Measurements from ENCODE around the gene PRKCQ.
A peak's percentile ranks its signal among the peaks of the same experiment; 100 is the strongest.
"Not testable (repeated sequence)": the region's sequence is repeated elsewhere in the genome, so short reads cannot be mapped to it uniquely, and the experiment has no call there.

The PRKCQ gene

DNA sequence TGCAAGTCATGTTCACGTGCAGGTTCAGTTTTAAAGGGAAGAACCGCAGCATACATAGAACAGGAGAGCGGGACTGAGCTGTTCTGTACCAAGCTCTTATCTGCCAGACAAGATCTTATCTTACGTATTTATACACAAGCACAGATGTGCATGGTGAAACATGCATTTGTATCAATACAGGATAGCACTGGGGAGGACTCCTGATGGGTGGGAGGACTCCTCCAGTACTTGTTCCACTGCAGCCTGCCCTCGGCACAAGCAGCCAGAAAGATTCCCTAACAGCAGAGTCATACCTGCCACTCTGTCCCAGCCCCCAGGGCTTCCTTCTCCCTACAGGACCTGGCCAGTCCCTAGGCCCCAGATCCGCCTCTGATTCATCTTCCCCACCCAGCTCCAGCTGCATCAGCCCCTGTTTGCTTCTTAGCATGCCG, 13.2 kb upstream of the PRKCQ start:
- DNase-seq, result peak; percentile 33 to 46 (median 40)

DNA sequence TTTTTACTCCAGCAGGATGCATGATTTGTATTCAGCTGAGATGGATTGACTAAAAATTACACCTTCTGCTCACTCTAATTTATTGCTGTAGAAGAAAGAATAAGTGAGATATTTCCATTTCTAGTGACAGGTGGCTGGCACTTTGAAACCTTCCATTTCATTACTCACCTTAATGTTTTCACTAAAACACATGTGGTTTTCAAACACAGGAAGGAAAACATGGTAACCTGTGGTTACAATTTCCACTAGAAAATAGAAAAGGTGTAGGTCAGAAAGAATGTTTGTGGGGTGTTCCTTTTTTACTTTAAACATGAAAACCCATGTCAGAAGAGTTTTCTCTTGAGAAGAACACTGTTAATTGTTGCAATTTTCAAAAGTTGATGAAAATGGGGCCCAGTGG, 12.0 kb upstream of the PRKCQ start:
- peak in 3 of 6 experiments; percentile 72 to 82 (median 74) for DNase-seq

DNA sequence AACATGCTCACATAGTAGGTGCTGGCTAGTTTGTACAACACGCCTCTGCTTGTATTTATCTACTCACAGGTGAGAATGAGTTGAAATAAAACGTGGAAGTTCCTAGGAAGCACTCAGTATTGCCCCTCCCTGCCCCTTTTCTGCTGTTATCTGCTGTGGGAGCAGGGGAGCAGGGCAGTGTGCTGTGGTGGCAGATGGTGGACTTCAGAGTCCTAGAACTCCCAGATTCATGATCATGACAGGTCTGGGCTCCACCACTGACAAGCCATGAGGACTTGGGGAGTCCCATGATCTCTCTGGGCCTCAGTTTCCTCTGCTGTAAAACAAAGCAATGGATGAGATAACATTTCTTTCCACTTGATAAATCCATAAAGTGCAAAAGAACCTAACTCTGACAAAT, 11.6 kb upstream of the PRKCQ start:
- DNase-seq, result peak in 1 of 6 experiments; percentile 10

DNA sequence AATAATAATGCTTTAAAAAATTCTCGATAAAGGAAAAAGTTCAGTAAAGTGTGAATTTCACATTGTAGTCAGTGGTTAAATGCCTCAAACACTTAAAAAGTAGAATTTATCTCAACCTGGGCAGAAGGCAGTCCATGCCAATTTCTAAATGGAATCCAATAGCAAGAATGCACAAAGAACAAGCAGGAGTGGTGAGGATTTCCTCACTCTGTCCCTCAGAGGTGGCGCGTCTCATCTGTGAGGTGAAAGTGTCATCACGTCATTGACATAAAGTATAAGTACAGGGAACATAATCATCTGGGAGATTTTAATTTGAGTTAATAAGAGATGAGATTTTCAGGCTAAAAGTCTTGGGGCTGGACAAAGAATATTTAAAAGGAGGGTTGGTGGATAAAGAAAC, 10.0 kb upstream of the PRKCQ start:
- DNase-seq, result no peak

DNA sequence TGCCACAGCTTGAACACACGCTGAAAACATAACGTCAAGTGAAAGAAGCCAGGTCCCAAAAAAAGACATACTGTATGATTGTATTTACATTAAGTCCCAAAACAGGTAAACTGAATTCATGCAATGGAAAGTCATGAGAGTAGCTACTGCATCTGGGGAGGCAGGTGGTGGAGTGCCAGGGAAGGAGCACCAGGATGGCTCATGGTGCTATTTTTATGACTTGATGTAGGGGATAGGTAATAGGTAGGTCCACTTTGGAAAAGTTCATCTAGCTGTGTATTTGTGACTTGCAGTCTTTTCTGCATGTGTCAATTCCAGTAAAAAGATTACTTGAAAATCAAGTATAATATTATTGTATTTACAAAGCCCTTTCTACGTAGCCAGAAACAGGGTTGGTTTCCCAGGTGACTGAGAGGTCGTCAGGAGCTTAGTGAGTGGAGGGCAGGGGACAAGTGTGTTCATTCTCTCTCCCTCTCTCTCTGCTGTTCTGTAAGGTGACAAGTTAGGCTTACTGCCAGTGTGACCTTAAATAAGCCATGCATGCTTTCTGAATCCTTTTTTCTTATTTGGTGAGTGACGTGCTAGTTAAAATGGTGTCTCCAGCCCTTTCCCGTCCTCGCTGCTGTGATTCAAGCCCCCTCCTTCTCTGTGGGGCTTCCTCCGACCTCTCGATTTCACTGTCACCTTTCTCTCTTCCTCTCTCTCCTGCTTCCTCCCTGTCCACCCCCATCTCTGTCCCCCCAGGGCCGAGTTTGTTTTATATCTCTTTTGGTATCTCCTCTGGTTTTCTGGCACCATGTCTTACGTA, 9.4 kb upstream of the PRKCQ start:
- DNase-seq, result no peak

DNA sequence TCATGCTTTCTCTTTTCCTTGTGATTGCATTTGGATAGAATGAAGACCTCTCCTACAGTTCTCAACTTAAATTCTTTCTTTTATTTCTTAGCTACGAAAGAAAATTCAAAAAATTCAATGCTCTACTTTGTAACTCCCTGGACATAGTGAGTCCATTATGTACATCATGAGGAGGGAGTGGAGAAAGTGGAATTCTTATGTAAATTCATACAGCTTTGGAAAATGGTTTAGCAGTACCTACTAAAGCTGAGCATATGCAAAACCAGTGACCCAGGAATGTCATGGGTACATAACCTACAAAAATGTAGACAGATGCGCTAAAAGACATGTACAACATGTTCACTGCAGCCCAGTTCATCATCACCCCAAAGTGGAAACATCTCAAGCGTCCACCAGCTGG, 8.8 kb upstream of the PRKCQ start:
- no peak for DNase-seq

DNA sequence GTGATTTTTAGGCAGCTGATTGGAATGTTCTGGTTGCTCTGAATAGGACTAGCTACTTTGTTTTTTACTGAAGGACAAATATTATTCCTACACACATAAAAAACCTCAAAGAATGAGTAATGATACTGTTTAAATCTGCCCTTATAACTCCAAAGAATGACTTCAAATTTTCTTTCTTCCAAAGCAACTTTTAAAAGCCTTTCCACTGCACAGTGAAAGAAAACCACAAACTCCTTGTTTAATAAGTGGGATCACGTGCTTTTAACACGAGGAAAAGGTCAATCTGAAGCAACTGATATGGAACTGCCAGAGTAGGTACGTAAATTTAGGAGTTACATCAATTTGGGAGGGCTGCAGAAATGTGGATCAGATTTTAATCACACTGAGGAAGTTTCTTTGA, 8.0 kb upstream of the PRKCQ start:
- DNase-seq, result no peak

DNA sequence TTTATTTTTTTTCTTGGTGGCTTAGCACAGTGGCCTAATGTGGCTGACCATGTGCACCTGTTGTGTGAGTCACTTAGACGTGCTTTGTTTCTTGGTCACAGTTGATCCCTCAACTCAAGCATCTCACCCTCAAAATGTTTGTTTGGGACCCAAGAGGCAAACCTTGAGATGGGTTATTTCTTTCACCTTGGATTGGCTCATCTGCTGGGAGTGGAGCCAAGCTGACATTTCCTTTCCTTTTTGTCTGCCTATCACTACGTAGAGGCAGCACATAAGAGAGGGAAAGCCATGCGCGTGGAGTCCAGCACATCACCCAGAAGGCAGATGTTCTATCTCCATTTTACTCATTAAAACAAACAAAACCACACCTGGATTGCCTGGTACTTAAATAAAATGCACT, 6.4 kb upstream of the PRKCQ start:
- DNase-seq, result peak in 3 of 6 experiments; percentile 20 to 26 (median 20)

DNA sequence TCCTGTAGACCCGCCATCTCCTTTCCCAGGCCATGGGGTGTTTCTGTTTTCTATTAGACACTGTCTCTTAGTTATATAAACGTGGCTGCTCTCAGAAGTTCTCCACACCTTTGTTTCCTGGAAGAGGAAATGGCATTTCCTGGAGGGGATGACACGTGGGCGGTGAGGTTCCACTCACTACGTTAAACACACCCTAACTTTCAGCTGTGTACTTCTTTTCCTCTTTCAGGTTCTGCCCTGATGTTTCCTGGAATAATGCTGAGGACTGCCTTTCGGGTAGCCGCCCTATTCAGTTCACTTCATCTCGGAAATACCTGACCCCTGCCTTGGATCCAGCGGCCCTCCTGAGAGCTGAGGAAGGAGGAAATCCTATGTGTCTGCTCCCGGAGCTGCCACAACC, 3.4 kb upstream of the PRKCQ start:
- DNase-seq, result peak in 5 of 6 experiments; percentile 43 to 69 (median 57)

DNA sequence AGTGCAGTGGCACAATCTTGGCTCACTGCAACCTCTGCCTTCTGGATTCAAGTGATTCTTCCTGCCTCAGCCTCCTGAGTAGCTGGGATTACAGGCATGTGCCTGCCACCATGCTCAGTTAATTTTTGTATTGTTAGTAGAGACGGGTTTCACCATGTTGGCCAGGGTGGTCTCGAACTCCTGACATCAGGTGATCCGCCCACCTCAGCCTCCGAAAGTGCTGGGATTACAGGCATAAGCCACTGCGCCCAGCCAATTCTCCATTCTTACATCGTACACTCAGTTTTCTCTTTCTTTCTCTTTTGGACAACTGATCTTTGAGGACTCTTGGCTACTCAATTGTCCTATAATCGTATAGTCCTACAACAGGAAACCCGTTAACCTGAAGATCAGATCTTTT, 2.8 kb upstream of the PRKCQ start:
- not testable (repeated sequence) for DNase-seq

DNA sequence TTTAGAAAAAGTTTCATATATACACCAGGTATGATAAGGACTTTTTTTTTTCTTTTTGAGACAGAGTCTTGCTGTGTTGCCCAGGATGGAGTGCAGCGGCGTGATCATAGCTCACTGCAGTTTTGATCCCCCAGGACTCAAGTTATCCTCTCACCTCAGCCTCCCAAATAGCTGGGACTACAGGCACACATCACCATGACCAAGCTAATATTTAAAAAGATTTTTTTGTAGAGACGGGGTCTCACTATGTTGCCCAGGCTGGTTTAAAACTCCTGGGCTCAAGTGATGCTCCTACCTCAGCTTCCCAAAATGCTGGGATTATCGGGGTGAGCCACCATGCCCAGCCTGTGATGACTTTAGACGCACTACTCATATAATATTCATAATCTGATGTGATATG, 2.2 kb upstream of the PRKCQ start:
- DNase-seq, result no peak

DNA sequence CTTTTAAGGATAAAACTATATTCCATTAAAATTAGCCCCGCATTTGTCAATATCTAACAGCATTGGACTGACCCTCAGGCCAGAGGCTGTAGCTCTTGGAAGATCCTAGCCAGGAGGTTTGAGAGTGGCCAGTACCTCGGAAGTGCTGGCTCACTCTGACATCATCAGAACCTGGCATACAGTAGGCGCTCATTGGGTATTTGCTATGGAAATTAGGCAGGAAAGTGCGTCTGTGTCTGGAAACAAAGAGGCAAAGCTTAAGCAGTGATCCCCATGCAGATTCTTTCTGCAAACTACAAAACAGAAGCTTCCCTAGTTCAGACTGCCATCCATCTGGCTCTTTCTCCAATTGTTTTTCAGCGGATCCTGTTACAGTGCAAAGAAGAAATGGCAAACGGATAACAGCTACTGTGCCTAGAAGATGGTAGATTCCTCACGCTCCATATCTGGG, 1.7 kb upstream of the PRKCQ start:
- no peak for DNase-seq

DNA sequence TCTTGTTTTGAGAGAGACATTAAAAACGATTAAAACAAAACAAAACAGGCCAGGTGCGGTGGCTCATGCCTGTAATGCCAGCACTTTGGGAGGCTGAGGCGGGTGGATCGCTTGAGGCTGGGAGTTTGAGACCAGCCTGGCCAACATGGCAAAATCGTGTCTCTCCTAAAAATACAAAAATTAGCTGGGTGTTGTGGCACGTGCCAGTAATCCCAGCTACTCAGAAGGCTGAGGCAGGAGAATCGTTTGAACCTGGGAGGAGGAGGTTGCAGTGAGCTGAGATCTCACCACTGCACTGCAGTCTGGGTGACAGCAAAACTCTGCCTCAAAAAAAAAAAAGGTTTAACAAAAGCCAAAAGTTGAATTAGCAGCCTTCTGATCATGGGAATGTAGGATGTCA, 1.1 kb upstream of the PRKCQ start:
- DNase-seq, result peak in 1 of 6 experiments; percentile 35

DNA sequence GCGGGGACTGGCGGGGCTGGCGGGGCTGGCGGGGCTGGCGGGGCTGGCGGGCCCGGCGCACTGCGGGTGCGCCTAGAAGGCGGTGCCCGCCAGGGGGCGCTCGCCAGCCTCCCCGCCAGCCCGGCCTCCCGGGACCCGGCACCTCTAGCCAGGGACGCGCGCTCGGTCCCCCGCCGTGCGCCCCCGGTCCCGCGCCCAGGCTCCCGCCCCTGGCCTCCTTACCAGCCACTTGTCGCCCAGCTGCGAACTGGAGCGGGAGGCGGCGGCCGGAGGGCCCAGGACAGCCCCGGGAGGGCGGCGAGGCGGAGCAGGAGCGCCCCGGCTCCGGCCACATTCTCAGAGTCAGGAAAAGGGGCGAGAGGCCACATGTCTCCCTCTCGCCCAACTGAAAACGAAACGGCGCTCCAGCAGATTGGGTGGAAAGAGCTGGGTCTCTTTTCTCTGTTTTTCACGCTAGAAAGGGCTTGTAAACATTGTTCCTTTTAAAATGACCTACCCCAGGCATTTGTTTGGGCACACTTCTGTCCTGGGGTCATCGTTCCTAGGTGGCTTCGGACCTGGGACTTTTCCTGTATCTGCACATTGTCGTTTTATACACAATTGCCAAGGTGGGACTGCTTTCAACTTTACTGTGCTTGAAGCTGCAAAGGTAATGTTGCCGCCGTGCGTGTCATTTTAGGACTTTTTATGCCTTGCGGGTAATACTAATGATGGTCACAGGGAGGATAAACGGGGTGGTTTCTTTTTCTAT, 378 bp upstream of the PRKCQ start:
- peak; percentile 61 to 88 (median 76) for DNase-seq

DNA sequence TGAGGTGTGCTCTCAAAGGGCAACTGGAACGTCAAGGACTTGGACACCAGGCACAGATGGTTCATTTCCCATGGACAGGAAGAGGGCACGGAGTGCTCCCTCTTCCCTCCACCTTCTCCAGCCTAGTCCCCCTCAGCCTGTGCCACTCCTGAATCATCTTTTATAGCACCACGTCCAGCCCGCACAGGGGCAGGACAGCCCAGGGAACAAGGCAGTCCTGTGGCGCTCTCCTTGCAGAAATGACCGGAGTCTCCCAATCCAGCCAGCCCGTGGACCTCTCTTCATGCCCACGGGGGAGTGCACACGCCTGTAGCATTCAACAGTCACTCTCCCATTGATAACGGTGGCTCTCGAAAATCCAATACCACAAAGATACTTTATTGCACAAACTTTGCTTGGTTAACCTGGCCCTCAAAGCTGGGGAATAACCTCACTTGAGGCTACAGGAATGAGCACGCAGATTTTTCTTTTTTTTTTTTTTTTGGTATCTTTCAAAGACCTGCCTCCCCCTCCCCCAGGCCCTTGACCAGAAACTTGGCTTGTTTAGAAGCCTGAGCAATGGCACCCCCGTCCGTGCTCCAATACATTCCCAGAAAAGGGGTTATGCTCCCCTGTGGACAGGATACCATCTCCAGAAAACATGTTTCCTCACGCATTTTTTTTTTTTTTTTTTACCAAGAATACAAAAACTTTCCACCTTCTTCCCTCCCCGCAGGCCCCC, 733 bp downstream of the PRKCQ start:
- DNase-seq, result peak in 2 of 6 experiments; percentile 19 to 20

DNA sequence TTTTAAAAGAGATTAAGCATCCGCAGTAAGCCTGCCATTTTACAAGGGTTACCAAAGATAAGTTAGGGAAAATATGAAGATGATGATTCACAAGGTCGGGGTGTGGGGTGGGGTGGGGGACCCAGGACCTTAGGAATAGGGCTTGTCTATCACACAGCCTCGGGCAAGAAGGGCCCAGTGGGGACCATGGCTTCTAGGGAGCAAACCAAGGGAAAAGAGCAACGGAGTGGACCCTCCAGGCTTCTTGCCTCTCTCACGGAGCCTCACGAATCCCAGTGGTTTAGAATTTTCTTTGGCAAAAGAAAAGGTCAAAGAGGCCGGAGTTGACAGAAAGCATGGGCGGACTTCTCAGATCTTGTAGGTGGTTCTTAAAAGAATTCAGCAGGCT, 1.3 kb downstream of the PRKCQ start:
- DNase-seq, result peak in 1 of 6 experiments; percentile 41

DNA sequence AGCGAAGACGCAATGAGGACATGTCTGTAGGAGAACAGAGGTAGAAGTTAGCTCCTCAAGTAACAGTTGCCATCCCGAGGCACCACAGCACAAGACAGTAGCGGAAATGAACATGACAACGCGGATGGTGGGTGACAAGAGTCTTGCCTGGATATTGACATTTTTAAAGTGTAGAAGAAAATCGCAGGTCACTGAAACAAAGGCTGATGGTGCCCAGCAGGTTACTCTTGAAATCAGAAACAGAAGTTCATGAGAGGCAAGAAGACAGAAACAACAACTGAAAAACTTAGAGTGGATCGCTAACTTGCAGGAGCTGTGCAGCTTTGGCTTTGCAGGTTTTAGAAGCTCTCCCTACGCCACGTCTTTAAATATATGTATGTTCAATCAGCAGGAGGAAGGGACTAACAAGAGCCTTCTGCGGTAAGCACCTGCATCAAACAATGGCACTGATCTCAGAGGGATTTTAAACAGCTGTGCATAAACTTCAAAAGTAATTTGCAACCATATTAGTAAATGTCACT, 1.8 kb downstream of the PRKCQ start:
- peak in 4 of 6 experiments; percentile 31 to 70 (median 46) for DNase-seq

DNA sequence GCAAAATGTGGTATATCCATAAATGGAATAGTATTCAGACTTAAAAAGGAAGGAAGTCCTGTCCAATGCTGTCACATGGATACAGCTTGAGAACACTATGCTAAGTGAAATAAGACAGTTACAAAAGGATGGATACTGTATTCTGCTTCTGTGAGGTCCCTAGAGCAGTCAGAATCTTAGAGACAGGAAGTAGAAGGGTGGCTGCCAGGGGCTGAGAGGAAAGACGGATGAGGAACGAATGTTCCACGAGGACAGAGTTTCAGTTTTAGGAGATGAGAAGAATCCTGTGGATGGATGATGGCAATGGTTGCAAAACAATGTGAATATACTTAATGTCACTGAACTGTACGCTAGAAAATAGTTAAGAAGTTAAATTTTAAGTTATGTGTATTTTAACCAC, 3.8 kb downstream of the PRKCQ start:
- DNase-seq, result peak in 3 of 6 experiments; percentile 37 to 40 (median 37)

DNA sequence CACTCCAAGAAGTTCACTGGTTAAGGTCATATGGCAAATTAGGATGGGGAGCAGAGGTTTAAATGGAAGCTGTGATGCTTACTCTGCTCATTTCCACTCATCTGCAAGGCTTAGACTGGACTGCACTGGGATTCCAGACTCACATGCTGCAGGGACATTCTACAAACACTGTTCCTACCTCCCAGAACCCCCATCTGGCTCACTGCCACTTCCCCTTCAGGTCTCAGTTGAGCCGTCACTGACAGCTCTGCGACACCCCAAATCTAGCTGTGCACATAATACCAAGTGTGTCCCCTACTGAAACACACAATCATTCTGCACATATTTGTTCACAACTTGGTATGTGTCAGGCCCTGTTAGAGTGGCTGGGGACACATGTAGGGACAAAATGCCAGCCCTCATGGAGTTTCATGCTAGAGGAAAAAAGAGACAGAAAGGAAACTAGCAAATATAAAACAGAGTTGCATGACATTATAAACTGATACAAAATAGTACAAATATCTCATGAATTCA, 5.4 kb downstream of the PRKCQ start:
- no peak for DNase-seq

DNA sequence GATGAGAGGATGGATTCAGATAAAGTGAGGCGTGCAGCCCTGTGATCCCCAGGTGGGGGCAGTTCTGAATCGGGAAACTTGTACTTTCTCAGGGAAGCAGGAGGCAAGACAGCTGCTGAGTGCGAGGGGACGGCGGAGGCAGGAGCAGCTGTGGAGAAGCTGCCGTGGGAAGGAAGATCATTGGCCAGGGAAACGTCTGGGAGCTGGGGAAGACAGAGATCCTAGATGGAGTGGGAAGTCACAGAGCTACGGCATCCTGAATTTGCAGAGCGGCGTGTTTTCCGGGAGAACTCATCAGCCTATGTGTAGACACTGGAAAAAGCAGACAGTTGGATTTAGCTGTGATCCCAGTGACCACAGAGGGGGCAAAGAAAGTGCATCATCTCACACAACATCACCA, 9.2 kb downstream of the PRKCQ start:
- DNase-seq, result no peak

DNA sequence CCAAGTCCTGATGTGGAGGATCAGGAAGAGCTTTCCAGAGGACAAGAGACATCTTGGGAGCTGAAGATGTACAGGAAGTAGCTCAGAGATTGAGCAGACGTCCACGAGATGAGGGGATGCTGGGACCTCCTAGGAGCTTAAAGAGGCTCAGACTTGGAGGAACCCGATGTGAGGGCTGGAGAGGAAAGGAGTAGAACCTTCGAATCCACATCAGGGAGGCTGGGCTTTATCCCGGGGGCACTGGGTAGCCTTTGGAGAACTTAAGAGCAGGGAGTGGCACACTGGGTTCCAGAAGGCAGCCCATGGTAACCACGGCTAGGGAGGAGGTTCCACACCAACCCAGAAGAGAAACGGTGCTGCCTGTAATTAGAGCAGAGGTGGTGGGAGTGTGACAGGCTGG, 10.8 kb downstream of the PRKCQ start:
- no peak for DNase-seq

DNA sequence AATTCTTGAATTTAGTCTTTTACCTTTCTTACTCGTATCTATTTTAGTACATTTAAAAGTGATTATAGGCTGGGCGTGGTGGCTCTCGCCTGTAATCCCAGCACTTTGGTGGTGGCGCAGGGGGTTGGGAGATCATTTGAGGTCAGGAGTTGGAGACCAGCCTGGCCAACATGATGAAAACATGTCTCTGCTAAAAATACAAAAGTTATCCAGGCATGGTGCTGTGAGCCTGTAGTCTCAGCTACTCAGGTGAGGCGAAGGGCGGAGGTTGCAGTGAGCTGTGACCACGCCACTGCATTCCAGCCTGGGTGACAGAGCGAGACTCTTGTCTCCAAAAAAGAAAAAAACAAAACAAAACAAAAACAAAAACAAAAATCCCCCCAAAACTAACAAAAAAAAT, 12.2 kb downstream of the PRKCQ start:
- no peak for DNase-seq

DNA sequence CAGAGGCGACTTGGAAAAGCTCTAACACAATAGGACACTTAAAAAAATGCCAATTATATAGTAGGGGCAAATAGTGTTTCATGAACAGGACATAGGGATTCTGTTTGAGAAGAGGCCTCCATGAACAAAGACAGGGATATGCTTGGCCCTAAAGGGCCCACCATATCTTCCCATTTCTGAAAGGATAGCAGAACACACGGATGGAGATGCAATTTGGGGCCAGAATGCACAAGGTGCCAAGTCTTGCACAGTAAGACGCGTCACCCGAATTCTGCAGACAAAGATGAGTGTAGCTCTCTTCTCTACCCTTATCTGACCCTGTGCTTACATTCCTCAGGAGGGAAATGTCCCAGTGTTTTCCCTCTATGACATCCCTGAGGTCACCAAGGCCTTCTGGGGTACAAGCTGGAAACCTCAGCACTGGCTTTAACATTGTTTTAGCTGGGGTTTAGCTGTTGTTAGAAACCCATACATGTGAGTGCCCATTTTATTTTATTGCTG, 12.8 kb downstream of the PRKCQ start:
- DNase-seq, result no peak

Measured in stimulated activated naive CD4-positive, alpha-beta T cell (primary cell).